ENCODE measurements around the gene EIF2S3. TPM values are rescaled to one million over a fixed set of nuclear protein-coding genes. Genes with fewer than 3 reads are reported as not detected.

Gene EIF2S3
- total and polyA plus RNA-seq, 2 of the 13 experiments (the other 11 are each of a cell fraction or from before 2014, with no cell fraction given) = 61.0 to 183 TPM

GRCh38 chrX:24025741-24026403, 28.9 kb upstream of the EIF2S3 start (continued):
- TF ChIP-seq ZNF687 (CRISPR knock-in tag; IDR thresholded peaks at IDR 0.05) (peak; percentile 62), ATF7 (IDR thresholded peaks at IDR 0.05) (peak; percentile 65), ATF7 (CRISPR knock-in tag; IDR thresholded peaks at IDR 0.05) (no peak), CREB1 (IDR thresholded peaks at IDR 0.05) (no peak), CREB1 (CRISPR knock-in tag; IDR thresholded peaks at IDR 0.05) (peak; percentile 42), ZMYM3 (CRISPR knock-in tag; IDR thresholded peaks at IDR 0.05) (no peak), GABPB1 (CRISPR knock-in tag; IDR thresholded peaks at IDR 0.05) (peak; percentile 43), RBFOX2 (IDR thresholded peaks at IDR 0.05; ENCODE audit: low read depth, low read length) (peak; percentile 48; the same call in 1 of the 2 replicates), CEBPG (CRISPR knock-in tag; IDR thresholded peaks at IDR 0.05) (peak; percentile 68), SRSF4 (IDR thresholded peaks at IDR 0.05; ENCODE audit: low read depth, low read length, poor library complexity, severe bottlenecking) (no peak), CEBPB (IDR thresholded peaks at IDR 0.05; ENCODE audit: borderline replicate concordance, low read depth, low read length) (peak; percentile 90), KMT2B (CRISPR knock-in tag; IDR thresholded peaks at IDR 0.05) (0 out of 2 replicates have a peak, but pooled peaks have one; percentile 8), YEATS4 (CRISPR knock-in tag; IDR thresholded peaks at IDR 0.05; ENCODE audit: borderline replicate concordance) (peak; percentile 28; the same call in 1 of the 2 replicates), MXI1 (IDR thresholded peaks at IDR 0.05; ENCODE audit: borderline replicate concordance, low read depth, low read length) (peak; percentile 36; the same call in 1 of the 3 replicates), ZBTB21 (CRISPR knock-in tag; IDR thresholded peaks at IDR 0.05) (peak; percentile 79)
- TF ChIP-seq, protein P1, sequence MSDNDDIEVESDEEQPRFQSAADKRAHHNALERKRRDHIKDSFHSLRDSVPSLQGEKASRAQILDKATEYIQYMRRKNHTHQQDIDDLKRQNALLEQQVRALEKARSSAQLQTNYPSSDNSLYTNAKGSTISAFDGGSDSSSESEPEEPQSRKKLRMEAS (IDR thresholded peaks at IDR 0.05) = 0 out of 2 replicates have a peak, but pooled peaks have one; percentile 29
- TF ChIP-seq, protein P2, sequence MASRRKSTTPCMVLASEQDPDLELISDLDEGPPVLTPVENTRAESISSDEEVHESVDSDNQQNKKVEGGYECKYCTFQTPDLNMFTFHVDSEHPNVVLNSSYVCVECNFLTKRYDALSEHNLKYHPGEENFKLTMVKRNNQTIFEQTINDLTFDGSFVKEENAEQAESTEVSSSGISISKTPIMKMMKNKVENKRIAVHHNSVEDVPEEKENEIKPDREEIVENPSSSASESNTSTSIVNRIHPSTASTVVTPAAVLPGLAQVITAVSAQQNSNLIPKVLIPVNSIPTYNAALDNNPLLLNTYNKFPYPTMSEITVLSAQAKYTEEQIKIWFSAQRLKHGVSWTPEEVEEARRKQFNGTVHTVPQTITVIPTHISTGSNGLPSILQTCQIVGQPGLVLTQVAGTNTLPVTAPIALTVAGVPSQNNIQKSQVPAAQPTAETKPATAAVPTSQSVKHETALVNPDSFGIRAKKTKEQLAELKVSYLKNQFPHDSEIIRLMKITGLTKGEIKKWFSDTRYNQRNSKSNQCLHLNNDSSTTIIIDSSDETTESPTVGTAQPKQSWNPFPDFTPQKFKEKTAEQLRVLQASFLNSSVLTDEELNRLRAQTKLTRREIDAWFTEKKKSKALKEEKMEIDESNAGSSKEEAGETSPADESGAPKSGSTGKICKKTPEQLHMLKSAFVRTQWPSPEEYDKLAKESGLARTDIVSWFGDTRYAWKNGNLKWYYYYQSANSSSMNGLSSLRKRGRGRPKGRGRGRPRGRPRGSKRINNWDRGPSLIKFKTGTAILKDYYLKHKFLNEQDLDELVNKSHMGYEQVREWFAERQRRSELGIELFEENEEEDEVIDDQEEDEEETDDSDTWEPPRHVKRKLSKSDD (CRISPR knock-in tag; IDR thresholded peaks at IDR 0.05; ENCODE audit: low read depth) = 0 out of 2 replicates have a peak, but pooled peaks have one; percentile 27
- TF ChIP-seq, protein P3, sequence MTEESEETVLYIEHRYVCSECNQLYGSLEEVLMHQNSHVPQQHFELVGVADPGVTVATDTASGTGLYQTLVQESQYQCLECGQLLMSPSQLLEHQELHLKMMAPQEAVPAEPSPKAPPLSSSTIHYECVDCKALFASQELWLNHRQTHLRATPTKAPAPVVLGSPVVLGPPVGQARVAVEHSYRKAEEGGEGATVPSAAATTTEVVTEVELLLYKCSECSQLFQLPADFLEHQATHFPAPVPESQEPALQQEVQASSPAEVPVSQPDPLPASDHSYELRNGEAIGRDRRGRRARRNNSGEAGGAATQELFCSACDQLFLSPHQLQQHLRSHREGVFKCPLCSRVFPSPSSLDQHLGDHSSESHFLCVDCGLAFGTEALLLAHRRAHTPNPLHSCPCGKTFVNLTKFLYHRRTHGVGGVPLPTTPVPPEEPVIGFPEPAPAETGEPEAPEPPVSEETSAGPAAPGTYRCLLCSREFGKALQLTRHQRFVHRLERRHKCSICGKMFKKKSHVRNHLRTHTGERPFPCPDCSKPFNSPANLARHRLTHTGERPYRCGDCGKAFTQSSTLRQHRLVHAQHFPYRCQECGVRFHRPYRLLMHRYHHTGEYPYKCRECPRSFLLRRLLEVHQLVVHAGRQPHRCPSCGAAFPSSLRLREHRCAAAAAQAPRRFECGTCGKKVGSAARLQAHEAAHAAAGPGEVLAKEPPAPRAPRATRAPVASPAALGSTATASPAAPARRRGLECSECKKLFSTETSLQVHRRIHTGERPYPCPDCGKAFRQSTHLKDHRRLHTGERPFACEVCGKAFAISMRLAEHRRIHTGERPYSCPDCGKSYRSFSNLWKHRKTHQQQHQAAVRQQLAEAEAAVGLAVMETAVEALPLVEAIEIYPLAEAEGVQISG (CRISPR knock-in tag; IDR thresholded peaks at IDR 0.05) = peak; percentile 2; the same call in 1 of the 2 replicates
